ENCODE measurements around the gene PMF1. TPM values are rescaled to one million over a fixed set of nuclear protein-coding genes. Genes with fewer than 3 reads are reported as not detected.

Gene PMF1
- polyA plus RNA-seq, 3 donors from 2014 or later: 67.3 to 122 (median 100) TPM

GRCh38 chr1:156247460-156248322, 34.9 kb downstream of the PMF1 start, which contains the start of gene PAQR6:
Gene PAQR6, minus strand, starts transcription at chr1:156248056. Its CDS starts 1,325 bp downstream, at chr1:156246731.
- H3K27ac Mint-ChIP-seq: peak within 1 kb of the TSS in 4 of 6 donors; percentile 23 to 78 (median 60)
- H3K27me3 Mint-ChIP-seq (ENCODE audit: low read depth in 3 of 3): peaks cover 2 to 4% (median 3%) of the 10 kb centered on the region in 3 donors
- peaks cover 16% of the 10 kb centered on the region in 2 donors for H3K4me1 Mint-ChIP-seq
- H3K4me3 Mint-ChIP-seq: peak within 1 kb of the TSS in 3 of 5 donors; percentile 5 to 40 (median 10)
- H3K36me3 Mint-ChIP-seq: peaks cover 3 to 12% (median 6%) of the 10 kb centered on the region in 3 donors
- DNase-seq: no peak
- no peaks in the 10 kb centered on the region for H3K9me3 Mint-ChIP-seq

- peak overlapping the region in 1 of 6 donors; percentile 59 for H3K27ac Mint-ChIP-seq
- peaks cover 3 to 16% (median 6%) of the 10 kb centered on the region in 3 donors for H3K36me3 Mint-ChIP-seq
These were observed 35.5 kb downstream of the PMF1 start for GRCh38 chr1:156248323-156248683.

GRCh38 chr1:156249593-156249992, 36.8 kb downstream of the PMF1 start:
- Mint-ChIP-seq H3K27me3 (ENCODE audit: low read depth in 3 of 3) (peaks cover 2 to 4% (median 3%) of the 10 kb centered on the region in 3 donors), H3K4me1 (peaks cover 13 to 15% of the 10 kb centered on the region in 2 donors), H3K36me3 (peaks cover 11 to 24% (median 12%) of the 10 kb centered on the region in 3 donors), H3K27ac (peak overlapping the region in 2 of 6 donors; percentile 12 to 20), H3K9me3 (no peaks in the 10 kb centered on the region), H3K4me3 (no peak overlapping the region)
- no peak for DNase-seq

More at GRCh38 chr1:156248323-156248683, 35.5 kb downstream of the PMF1 start:
- H3K4me1 Mint-ChIP-seq: peaks cover 16% of the 10 kb centered on the region in 2 donors
- H3K27me3 Mint-ChIP-seq (ENCODE audit: low read depth in 3 of 3): peaks cover 3 to 4% (median 4%) of the 10 kb centered on the region in 3 donors
- H3K4me3 Mint-ChIP-seq: no peak overlapping the region
- DNase-seq: no peak
- H3K9me3 Mint-ChIP-seq: no peaks in the 10 kb centered on the region

GRCh38 chr1:156251527-156251926, 38.7 kb downstream of the PMF1 start:
- Mint-ChIP-seq H3K36me3 (peaks cover 12 to 31% (median 17%) of the 10 kb centered on the region in 3 donors), H3K4me1 (no peaks in the 10 kb centered on the region), H3K27me3 (ENCODE audit: low read depth in 3 of 3) (peaks cover 0 to 2% (median 2%) of the 10 kb centered on the region in 3 donors), H3K4me3 (no peak overlapping the region), H3K9me3 (no peaks in the 10 kb centered on the region), H3K27ac (no peak overlapping the region)
- no peak for DNase-seq

GRCh38 chr1:156253634-156254033, 40.8 kb downstream of the PMF1 start:
- peaks cover 0 to 13% of the 10 kb centered on the region in 2 donors for H3K4me1 Mint-ChIP-seq
- H3K27me3 Mint-ChIP-seq (ENCODE audit: low read depth in 3 of 3): peaks cover 0 to 2% (median 2%) of the 10 kb centered on the region in 3 donors
- H3K27ac Mint-ChIP-seq: peak overlapping the region in 2 of 6 donors; percentile 1 to 87

GRCh38 chr1:156257711-156258110, 44.9 kb downstream of the PMF1 start:
- no peak for DNase-seq
- Mint-ChIP-seq H3K4me3 (no peak overlapping the region), H3K4me1 (peaks cover 0 to 13% of the 10 kb centered on the region in 2 donors), H3K27me3 (ENCODE audit: low read depth in 3 of 3) (peaks cover 1 to 3% (median 3%) of the 10 kb centered on the region in 3 donors), H3K9me3 (no peaks in the 10 kb centered on the region), H3K36me3 (peaks cover 17 to 52% (median 27%) of the 10 kb centered on the region in 3 donors), H3K27ac (peak overlapping the region in 5 of 6 donors; percentile 12 to 73 (median 53))

More at GRCh38 chr1:156253634-156254033, 40.8 kb downstream of the PMF1 start:
- Mint-ChIP-seq H3K9me3 (no peaks in the 10 kb centered on the region), H3K36me3 (peaks cover 17 to 45% (median 18%) of the 10 kb centered on the region in 3 donors), H3K4me3 (no peak overlapping the region)
- no peak for DNase-seq

- peaks cover 1 to 3% (median 2%) of the 10 kb centered on the region in 3 donors for H3K27me3 Mint-ChIP-seq (ENCODE audit: low read depth in 3 of 3)
- no peak overlapping the region for H3K4me3 Mint-ChIP-seq
- H3K27ac Mint-ChIP-seq: no peak overlapping the region
- peaks cover 24 to 50% (median 31%) of the 10 kb centered on the region in 3 donors for H3K36me3 Mint-ChIP-seq
- H3K9me3 Mint-ChIP-seq: no peaks in the 10 kb centered on the region
- H3K4me1 Mint-ChIP-seq: peaks cover 0 to 13% of the 10 kb centered on the region in 2 donors
- DNase-seq: no peak
These were observed 46.1 kb downstream of the PMF1 start for GRCh38 chr1:156258859-156259258.

- Mint-ChIP-seq H3K27me3 (ENCODE audit: low read depth in 3 of 3) (peaks cover 1 to 3% (median 2%) of the 10 kb centered on the region in 3 donors), H3K36me3 (peaks cover 25 to 53% (median 28%) of the 10 kb centered on the region in 3 donors), H3K27ac (no peak overlapping the region), H3K4me1 (peaks cover 2 to 13% of the 10 kb centered on the region in 2 donors), H3K4me3 (no peak overlapping the region), H3K9me3 (no peaks in the 10 kb centered on the region)
- DNase-seq: no peak
These were observed 47.0 kb downstream of the PMF1 start for GRCh38 chr1:156259805-156260204.

- peaks cover 2 to 3% (median 3%) of the 10 kb centered on the region in 3 donors for H3K27me3 Mint-ChIP-seq (ENCODE audit: low read depth in 3 of 3)
- H3K36me3 Mint-ChIP-seq: peaks cover 26 to 60% (median 36%) of the 10 kb centered on the region in 3 donors
- H3K27ac Mint-ChIP-seq: peak overlapping the region in 1 of 6 donors; percentile 38
- H3K9me3 Mint-ChIP-seq: no peaks in the 10 kb centered on the region
- peaks cover 2 to 13% of the 10 kb centered on the region in 2 donors for H3K4me1 Mint-ChIP-seq
- DNase-seq: no peak
- H3K4me3 Mint-ChIP-seq: no peak overlapping the region
These were observed 48.1 kb downstream of the PMF1 start for GRCh38 chr1:156260896-156261295.

- H3K4me3 Mint-ChIP-seq: no peak overlapping the region
- H3K36me3 Mint-ChIP-seq: peaks cover 27 to 62% (median 50%) of the 10 kb centered on the region in 3 donors
- H3K9me3 Mint-ChIP-seq: no peaks in the 10 kb centered on the region
These were observed 49.9 kb downstream of the PMF1 start for GRCh38 chr1:156262461-156263287.

GRCh38 chr1:156263288-156263655, 50.5 kb downstream of the PMF1 start:
- Mint-ChIP-seq H3K36me3 (peaks cover 27 to 65% (median 49%) of the 10 kb centered on the region in 3 donors), H3K4me1 (peaks cover 2% of the 10 kb centered on the region in 2 donors), H3K9me3 (no peaks in the 10 kb centered on the region), H3K27ac (no peak overlapping the region), H3K4me3 (no peak overlapping the region), H3K27me3 (ENCODE audit: low read depth in 3 of 3) (peaks cover 3 to 5% (median 3%) of the 10 kb centered on the region in 3 donors)
- no peak for DNase-seq

More at GRCh38 chr1:156262461-156263287, 49.9 kb downstream of the PMF1 start:
- Mint-ChIP-seq H3K4me1 (peaks cover 2 to 8% of the 10 kb centered on the region in 2 donors), H3K27ac (peak overlapping the region in 1 of 6 donors; percentile 60), H3K27me3 (ENCODE audit: low read depth in 3 of 3) (peaks cover 3 to 5% (median 3%) of the 10 kb centered on the region in 3 donors)
- DNase-seq: no peak

- DNase-seq: no peak
These were observed 53.2 kb downstream of the PMF1 start for GRCh38 chr1:156266051-156266450.

GRCh38 chr1:156268336-156268735, 55.5 kb downstream of the PMF1 start:
- Mint-ChIP-seq H3K9me3 (no peaks in the 10 kb centered on the region), H3K4me1 (peaks cover 0 to 2% of the 10 kb centered on the region in 2 donors), H3K27ac (no peak overlapping the region), H3K36me3 (peaks cover 26 to 64% (median 50%) of the 10 kb centered on the region in 3 donors), H3K4me3 (no peak overlapping the region), H3K27me3 (ENCODE audit: low read depth in 3 of 3) (peaks cover 0 to 4% (median 4%) of the 10 kb centered on the region in 3 donors)
- no peak for DNase-seq

More at GRCh38 chr1:156266051-156266450, 53.2 kb downstream of the PMF1 start:
- H3K9me3 Mint-ChIP-seq: no peaks in the 10 kb centered on the region
- peak overlapping the region in 1 of 6 donors; percentile 24 for H3K27ac Mint-ChIP-seq
- no peak overlapping the region for H3K4me3 Mint-ChIP-seq
- peaks cover 27 to 62% (median 45%) of the 10 kb centered on the region in 3 donors for H3K36me3 Mint-ChIP-seq
- peaks cover 0 to 5% (median 5%) of the 10 kb centered on the region in 3 donors for H3K27me3 Mint-ChIP-seq (ENCODE audit: low read depth in 3 of 3)
- peaks cover 0 to 2% of the 10 kb centered on the region in 2 donors for H3K4me1 Mint-ChIP-seq

Measured in immature natural killer cell (primary cell).